Mucosa of descending colon (tissue), 3 donors: ENCODE data around the gene LYPD6. TPM values are rescaled to one million over a fixed set of nuclear protein-coding genes. Genes with fewer than 3 reads are reported as not detected.

Experiments
- ATAC-seq: fragments of 200-7000 bp; cut with Tn5 transposase; one replicate; pipeline ENCODE4 v1.9.1; 2020; ENCODE audit warnings: mild to moderate bottlenecking, moderate library complexity
- DNase-seq, 3 donors: peaks; one replicate each; pipeline ENCODE4 v3.0.0-alpha.2; 2020
- H3K36me3 ChIP-seq: fragments of 200-600 bp; one replicate; pipeline ENCODE4 v1.8.0; 2021; ENCODE audit warnings: low read depth, mild to moderate bottlenecking
- H3K4me1 ChIP-seq: fragments of 200-600 bp; one replicate; pipeline ENCODE4 v1.8.0; 2021; ENCODE audit warnings: low read depth, mild to moderate bottlenecking
- H3K4me3 ChIP-seq: fragments of 200-600 bp; one replicate; pipeline ENCODE4 v1.8.0; 2021; ENCODE audit warnings: mild to moderate bottlenecking
- H3K9me3 ChIP-seq: fragments of 200-600 bp; one replicate; pipeline ENCODE4 v1.8.0; 2021; ENCODE audit warnings: mild to moderate bottlenecking
- intact Hi-C, 2 donors: fragments of 100-400 bp; cut with DNase I in 1 of 2; cut with micrococcal nuclease in 1 of 2; formaldehyde crosslinking; loops; one replicate each; pipeline versions ENCODE4 v1.11.0 to v1.11.1; 2022; cut with DNase I, micrococcal nuclease
- total RNA-seq, 3 donors: library from RNA; stranded (reverse); fragmentation: NEBNext Ultra II Directional in 2 of 3; extraction: Animal tissue kit (Norgen Biotek cat#: 25700) in 2 of 3; gene quantifications; one replicate each; pipeline versions ENCODE4 v1.2.1 to v1.2.4, GENCODE V29; 2021 to 2023
- TF ChIP-seq, protein P1 (sequence below): fragments of 200-600 bp; IDR thresholded peaks from one replicate; pipeline ENCODE4 v1.8.0; 2022; ENCODE audit warnings: antibody characterized with exemption, mild to moderate bottlenecking
- donor health status: DM: no; HTN: no; CAD: no; lungs with moderate emphysema.
- donor health status: DM: no; HTN: no; CAD: no.
- donor health status: DM: no; HTN: yes; CAD: no.

LYPD6 gene
- total RNA-seq, 3 donors from 2014 or later = 2.0 to 2.4 (median 2.2) TPM

DNA sequence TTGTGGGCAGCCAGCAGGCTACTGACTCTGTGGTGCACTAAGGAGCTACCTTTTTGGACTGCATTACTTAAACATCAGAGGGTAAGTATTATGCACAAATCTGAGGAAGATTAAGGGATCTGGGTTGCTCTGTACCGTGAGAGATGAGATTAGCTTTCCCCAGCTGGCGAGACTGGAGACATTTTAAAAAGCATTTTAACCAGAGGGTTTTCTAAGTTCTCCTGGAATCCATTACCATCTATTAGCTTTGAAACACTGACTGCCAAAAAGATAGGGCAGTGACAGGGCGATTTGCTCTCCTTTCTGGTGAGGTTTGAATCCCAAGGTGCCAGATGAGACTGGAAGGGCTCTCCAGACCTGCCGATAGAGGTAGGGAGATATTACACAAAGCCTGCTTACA lies 63.2 kb downstream of the LYPD6 start:
- TF ChIP-seq, protein P1, sequence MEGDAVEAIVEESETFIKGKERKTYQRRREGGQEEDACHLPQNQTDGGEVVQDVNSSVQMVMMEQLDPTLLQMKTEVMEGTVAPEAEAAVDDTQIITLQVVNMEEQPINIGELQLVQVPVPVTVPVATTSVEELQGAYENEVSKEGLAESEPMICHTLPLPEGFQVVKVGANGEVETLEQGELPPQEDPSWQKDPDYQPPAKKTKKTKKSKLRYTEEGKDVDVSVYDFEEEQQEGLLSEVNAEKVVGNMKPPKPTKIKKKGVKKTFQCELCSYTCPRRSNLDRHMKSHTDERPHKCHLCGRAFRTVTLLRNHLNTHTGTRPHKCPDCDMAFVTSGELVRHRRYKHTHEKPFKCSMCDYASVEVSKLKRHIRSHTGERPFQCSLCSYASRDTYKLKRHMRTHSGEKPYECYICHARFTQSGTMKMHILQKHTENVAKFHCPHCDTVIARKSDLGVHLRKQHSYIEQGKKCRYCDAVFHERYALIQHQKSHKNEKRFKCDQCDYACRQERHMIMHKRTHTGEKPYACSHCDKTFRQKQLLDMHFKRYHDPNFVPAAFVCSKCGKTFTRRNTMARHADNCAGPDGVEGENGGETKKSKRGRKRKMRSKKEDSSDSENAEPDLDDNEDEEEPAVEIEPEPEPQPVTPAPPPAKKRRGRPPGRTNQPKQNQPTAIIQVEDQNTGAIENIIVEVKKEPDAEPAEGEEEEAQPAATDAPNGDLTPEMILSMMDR = no peak
- intact Hi-C loops = no loop called here
- no peak for ATAC-seq

DNA sequence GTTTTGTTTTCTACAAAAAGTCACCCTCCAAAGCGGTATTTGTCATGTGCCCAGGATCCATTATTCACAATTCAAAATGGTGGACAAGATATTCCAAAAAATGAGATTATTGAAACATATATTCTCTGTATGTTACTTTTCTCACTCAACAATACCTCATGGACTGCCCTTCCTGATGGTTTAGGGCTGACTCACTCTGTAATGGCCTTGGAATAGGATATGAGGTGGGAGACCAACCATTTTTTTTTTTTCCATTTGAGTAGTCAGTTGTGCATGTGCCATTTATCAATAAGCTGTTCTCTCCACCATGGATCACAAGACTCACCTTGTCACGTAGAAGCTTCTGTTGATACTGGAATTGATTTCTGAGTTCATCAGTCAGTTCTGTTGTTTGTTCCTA lies 64.5 kb downstream of the LYPD6 start:
- TF ChIP-seq, protein P1 = no peak
- intact Hi-C loops = no loop called here
- no peak for DNase-seq
- Histone ChIP-seq H3K4me3 (no peak overlapping the region), H3K4me1 (no peaks in the 10 kb centered on the region), H3K36me3 (no peaks in the 10 kb centered on the region), H3K9me3 (no peaks in the 10 kb centered on the region)
- ATAC-seq = no peak

More for the DNA sequence above, 63.2 kb downstream of the LYPD6 start:
- no peak for DNase-seq
- Histone ChIP-seq H3K4me3 (no peak overlapping the region), H3K9me3 (no peaks in the 10 kb centered on the region), H3K4me1 (no peaks in the 10 kb centered on the region), H3K36me3 (no peaks in the 10 kb centered on the region)

- no peak for DNase-seq
These were observed 69.7 kb downstream of the LYPD6 start for GRCh38 chr2:149399934-149400615.

GRCh38 chr2:149400997-149401396 lies 70.6 kb downstream of the LYPD6 start:
- Histone ChIP-seq H3K9me3 (no peaks in the 10 kb centered on the region), H3K4me3 (no peak overlapping the region), H3K36me3 (no peaks in the 10 kb centered on the region), H3K4me1 (no peaks in the 10 kb centered on the region)
- DNase-seq (no peak), ATAC-seq (no peak)
- TF ChIP-seq, protein P1 = no peak
- intact Hi-C loops = no loop called here

More at GRCh38 chr2:149399934-149400615, 69.7 kb downstream of the LYPD6 start:
- H3K9me3 ChIP-seq = no peaks in the 10 kb centered on the region
- H3K4me3 ChIP-seq = no peak overlapping the region
- no peaks in the 10 kb centered on the region for H3K36me3 ChIP-seq
- intact Hi-C loops = no loop called here
- H3K4me1 ChIP-seq = no peaks in the 10 kb centered on the region
- ATAC-seq = no peak
- TF ChIP-seq, protein P1 = no peak

- Histone ChIP-seq H3K4me3 (no peak overlapping the region), H3K9me3 (no peaks in the 10 kb centered on the region), H3K36me3 (no peaks in the 10 kb centered on the region), H3K4me1 (no peaks in the 10 kb centered on the region)
- TF ChIP-seq, protein P1 = no peak
- intact Hi-C loops = no loop called here
- DNase-seq = no peak
- ATAC-seq = no peak
These were observed 79.1 kb downstream of the LYPD6 start for GRCh38 chr2:149409506-149409905.
